ENCODE results near the gene DDX47.
A peak's percentile ranks its signal among the peaks of the same experiment; 100 is the strongest.
"Not testable (repeated sequence)": the region's sequence is repeated elsewhere in the genome, so short reads cannot be mapped to it uniquely, and the experiment has no call there.

Gene DDX47

DNA sequence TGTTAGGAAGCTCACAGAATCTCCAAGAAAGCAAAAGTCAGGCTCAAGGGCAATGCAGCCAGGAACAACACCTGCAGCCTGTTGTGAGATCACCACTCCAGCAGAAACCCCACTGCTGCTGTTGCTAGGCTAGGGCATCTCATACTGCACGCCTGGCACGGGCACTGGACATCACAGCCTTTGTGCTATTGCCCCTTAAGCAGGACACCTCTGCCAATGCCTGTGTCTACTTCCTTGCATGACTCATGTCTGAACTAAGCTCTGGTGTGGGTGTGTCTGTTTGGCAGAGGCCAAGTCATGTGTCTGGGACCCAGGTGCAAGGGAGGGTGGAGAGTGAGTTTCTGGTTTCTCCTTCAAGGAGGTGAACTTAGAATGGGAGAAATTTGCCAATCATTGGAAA, 10.0 kb upstream of the DDX47 start:
- in situ Hi-C loops (cut with HindIII; ENCODE audit: low sequenced_read_pairs) = no loop called here
- no peak overlapping the region for H3K4me3 ChIP-seq (ENCODE audit: low read depth, low read length)
- peak; percentile 38 for DNase-seq (ENCODE audit: low read depth)
- TF ChIP-seq, protein P1, sequence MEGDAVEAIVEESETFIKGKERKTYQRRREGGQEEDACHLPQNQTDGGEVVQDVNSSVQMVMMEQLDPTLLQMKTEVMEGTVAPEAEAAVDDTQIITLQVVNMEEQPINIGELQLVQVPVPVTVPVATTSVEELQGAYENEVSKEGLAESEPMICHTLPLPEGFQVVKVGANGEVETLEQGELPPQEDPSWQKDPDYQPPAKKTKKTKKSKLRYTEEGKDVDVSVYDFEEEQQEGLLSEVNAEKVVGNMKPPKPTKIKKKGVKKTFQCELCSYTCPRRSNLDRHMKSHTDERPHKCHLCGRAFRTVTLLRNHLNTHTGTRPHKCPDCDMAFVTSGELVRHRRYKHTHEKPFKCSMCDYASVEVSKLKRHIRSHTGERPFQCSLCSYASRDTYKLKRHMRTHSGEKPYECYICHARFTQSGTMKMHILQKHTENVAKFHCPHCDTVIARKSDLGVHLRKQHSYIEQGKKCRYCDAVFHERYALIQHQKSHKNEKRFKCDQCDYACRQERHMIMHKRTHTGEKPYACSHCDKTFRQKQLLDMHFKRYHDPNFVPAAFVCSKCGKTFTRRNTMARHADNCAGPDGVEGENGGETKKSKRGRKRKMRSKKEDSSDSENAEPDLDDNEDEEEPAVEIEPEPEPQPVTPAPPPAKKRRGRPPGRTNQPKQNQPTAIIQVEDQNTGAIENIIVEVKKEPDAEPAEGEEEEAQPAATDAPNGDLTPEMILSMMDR (IDR thresholded peaks at IDR 0.05; ENCODE audit: low read depth, low read length, missing control alignments) = no peak

DNA sequence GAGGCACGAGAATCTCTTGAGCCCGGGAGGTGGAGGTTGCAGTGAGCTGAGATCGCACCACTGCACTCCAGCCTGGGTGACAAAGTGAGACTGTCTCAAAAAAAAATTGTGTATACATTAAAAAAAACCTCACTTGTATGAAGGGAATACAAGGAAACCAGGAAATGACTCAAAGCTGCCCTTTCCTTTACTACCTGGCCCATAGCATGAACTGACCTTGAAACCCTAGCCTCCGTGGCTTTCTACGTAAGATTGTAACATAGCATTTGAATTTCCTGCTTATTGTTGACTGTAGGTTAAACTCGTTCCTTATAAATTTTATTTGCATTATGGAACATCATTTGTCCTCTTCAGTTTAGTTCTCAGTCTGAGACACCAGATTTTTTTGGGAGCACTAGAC, 9.1 kb upstream of the DDX47 start:
- in situ Hi-C loops (cut with HindIII; ENCODE audit: low sequenced_read_pairs) = no loop called here
- no peak overlapping the region for H3K4me3 ChIP-seq (ENCODE audit: low read depth, low read length)
- TF ChIP-seq, protein P1 (IDR thresholded peaks at IDR 0.05; ENCODE audit: low read depth, low read length, missing control alignments) = no peak
- DNase-seq (ENCODE audit: low read depth) = no peak

DNA sequence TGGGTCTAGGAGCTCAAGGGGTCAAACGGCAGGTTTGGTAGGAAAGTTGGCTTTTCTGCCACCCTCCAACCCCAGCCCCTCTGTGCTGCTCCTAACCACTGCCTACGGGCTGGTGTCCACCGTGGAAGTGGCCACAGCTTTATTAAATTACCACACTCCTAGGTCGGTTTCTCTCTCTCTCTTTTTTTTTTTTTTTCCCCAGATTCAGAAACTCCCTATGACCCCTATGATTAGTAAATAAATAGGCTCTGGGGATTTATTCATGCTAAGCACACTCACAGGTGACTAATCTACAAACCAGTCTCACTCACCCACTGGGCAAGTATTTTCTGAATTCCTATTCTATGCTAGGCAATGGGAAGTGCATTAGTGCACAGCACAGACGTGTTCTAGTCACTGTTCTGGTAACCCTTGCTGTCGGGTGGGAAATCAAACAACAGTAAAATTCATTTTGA, 8.7 kb upstream of the DDX47 start:
- in situ Hi-C loops (cut with HindIII; ENCODE audit: low sequenced_read_pairs) = no loop called here
- peak; percentile 61 for DNase-seq (ENCODE audit: low read depth)
- TF ChIP-seq, protein P1 (IDR thresholded peaks at IDR 0.05; ENCODE audit: low read depth, low read length, missing control alignments) = no peak
- no peak overlapping the region for H3K4me3 ChIP-seq (ENCODE audit: low read depth, low read length)

DNA sequence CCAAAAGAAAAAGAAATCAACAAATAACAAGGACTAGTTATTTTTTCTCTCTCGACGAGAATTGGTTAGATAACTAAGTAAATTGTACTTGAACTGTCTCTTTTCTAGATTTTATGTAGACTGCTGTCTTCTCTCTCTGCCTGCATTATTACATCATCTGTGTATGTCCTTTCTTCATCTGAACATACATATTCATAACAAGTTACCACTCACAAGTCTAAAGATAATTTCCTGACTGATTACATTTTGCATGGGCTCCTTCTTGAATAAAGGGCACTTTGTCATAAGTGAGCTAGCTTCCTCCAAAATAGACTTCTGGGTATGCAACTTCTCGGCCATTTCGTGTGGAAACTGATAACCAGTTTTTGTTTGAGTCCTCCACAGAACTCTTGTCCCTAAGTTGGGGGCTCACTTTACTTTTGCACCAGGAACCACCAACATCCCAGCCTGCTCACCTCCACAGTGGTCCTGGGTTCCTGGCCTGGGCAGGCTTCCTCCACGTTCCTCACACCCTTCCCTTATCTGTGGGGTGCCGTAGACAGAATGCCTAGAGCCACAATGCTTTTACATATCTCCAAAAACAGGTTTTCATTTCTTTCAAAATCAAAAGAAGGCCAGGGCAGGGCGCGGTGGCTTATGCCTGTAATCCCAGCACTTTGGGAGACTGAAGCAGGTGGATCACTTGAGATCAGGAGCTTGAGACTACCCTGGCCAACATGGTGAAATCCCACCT, 6.2 kb upstream of the DDX47 start:
- DNase-seq (ENCODE audit: low read depth) = no peak
- in situ Hi-C loops (cut with HindIII; ENCODE audit: low sequenced_read_pairs) = no loop called here
- TF ChIP-seq, protein P1 (IDR thresholded peaks at IDR 0.05; ENCODE audit: low read depth, low read length, missing control alignments) = no peak
- no peak overlapping the region for H3K4me3 ChIP-seq (ENCODE audit: low read depth, low read length)

DNA sequence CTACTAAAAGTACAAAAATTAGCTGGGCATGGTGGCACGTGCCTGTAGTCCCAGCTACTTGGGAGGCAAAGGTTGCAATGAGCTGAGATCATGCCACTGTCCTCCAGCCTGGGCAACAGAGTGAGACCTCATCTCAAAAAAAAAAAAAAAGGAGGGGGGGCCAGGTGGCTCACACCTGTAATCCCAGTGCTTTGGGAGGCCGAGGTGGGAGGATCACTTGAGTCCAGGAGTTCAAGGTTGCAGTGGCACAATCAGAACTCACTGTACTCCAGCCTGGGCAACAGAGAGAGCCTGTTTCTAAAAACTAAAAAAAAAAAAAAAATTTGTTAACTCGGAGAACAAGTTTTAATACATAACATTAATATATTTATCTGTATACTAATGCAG, 5.6 kb upstream of the DDX47 start:
- H3K4me3 ChIP-seq (ENCODE audit: low read depth, low read length); in situ Hi-C loops (cut with HindIII; ENCODE audit: low sequenced_read_pairs); DNase-seq (ENCODE audit: low read depth): not testable (repeated sequence)

DNA sequence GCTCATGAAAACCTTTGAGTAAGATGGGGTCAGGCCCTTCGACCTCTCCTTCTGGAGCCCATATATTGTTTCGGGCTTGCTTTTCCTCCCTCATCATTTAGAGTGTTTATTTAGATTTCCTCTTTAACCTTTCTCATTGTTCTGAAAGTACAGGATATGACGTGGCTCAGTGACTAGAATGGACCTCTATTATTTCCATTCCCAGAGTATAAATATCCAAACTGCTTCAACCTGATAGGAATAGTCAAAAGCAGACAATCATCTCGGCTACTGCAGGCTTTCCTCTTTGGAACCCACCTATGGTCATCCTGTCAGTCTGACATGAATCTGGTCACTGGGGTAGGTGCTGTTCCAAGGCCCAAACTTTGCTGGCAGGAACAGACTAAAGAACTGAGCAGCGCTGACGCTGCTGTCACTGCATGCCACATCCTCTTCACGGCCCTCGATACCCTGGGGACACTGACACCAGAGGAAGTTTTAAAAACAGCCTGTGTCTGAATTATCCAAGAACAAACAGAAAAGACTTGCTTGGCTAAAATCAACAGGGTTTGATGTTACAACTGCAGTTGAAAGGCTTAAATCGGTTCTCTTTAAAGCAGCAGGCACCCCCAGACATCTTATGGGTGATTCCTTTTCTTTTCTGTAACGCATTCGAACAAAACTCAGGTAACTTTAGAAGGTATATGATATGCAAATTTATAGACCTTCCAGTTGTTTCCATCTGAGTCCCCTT, 5.0 kb upstream of the DDX47 start:
- TF ChIP-seq, protein P1 (IDR thresholded peaks at IDR 0.05; ENCODE audit: low read depth, low read length, missing control alignments) = no peak

DNA sequence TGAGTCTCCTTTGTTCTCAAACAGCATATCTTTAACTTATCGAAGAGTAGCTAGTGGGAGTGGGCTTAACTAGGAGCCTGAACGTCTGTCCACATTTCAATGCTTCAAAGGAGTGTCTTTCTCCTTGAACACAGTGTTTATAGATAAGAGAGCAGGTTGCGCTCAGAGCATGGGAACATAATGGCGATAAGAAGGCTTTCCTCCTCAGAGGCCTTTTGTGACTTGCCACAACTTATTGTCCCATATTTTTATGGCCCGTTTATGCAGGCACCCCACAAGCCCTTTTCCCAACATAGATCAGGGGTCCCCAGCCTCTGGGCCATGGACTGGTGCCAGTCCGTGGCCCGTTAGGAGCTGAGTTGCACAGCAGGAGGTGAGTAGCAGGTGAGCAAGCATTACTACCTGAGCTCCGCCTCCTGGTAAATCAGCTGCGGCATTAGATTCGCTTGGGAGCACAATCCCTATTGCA, 2.6 kb upstream of the DDX47 start:
- no peak overlapping the region for H3K4me3 ChIP-seq (ENCODE audit: low read depth, low read length)
- in situ Hi-C loops (cut with HindIII; ENCODE audit: low sequenced_read_pairs) = no loop called here
- TF ChIP-seq, protein P1 (IDR thresholded peaks at IDR 0.05; ENCODE audit: low read depth, low read length, missing control alignments) = no peak
- no peak for DNase-seq (ENCODE audit: low read depth)

More for the DNA sequence above, 5.0 kb upstream of the DDX47 start:
- no peak overlapping the region for H3K4me3 ChIP-seq (ENCODE audit: low read depth, low read length)
- in situ Hi-C loops (cut with HindIII; ENCODE audit: low sequenced_read_pairs) = no loop called here
- no peak for DNase-seq (ENCODE audit: low read depth)
